GM03348 (cell line): ENCODE measurements around the gene GNAQ.
"Not testable (repeated sequence)": the region's sequence is repeated elsewhere in the genome, so short reads cannot be mapped to it uniquely, and the experiment has no call there.

Experiments used
- DNase-seq: peaks from one replicate; pipeline ENCODE4 v3.0.0; 2012; ENCODE audit warnings: low spot score

Gene GNAQ

DNA sequence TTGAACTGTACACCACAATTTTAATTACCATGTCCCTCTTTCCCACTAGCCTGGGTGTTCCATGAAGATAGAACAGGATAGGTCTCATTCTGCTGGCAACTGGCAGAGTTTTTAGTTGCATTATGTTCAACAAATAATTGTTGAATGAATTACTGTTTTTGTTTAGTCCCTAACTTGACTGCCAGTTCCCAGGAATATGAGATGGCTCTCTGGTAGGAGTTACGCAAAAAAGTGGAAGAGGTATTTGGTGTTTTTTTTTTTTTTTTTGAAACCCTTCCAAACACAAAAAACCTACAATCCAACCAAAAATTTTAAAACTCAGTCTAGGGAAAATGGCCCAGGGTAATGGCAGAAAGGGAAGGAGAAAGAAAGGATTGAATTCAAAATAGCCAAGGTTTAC lies 153.6 kb downstream of the GNAQ start:
- no peak for DNase-seq

- DNase-seq = no peak
Observed at GRCh38 chr9:77876590-77876989, 155.0 kb downstream of the GNAQ start.

- DNase-seq = peak; percentile 40
Observed at GRCh38 chr9:77876091-77876490, 155.5 kb downstream of the GNAQ start.

- no peak for DNase-seq
Observed at GRCh38 chr9:77872863-77873262, 158.7 kb downstream of the GNAQ start.

GRCh38 chr9:77872177-77872576 lies 159.4 kb downstream of the GNAQ start:
- no peak for DNase-seq

- no peak for DNase-seq
Observed at GRCh38 chr9:77871483-77871882, 160.1 kb downstream of the GNAQ start.

GRCh38 chr9:77866878-77867277 lies 164.7 kb downstream of the GNAQ start:
- no peak for DNase-seq

- no peak for DNase-seq
Observed at GRCh38 chr9:77865385-77866047, 166.1 kb downstream of the GNAQ start.

- peak; percentile 24 for DNase-seq
Observed at GRCh38 chr9:77864211-77864889, 167.3 kb downstream of the GNAQ start.

- DNase-seq = not testable (repeated sequence)
Observed at GRCh38 chr9:77863638-77864037, 168.0 kb downstream of the GNAQ start.

GRCh38 chr9:77860953-77861352 lies 170.7 kb downstream of the GNAQ start:
- DNase-seq = not testable (repeated sequence)

- DNase-seq = no peak
Observed at GRCh38 chr9:77857513-77858259, 173.9 kb downstream of the GNAQ start.

GRCh38 chr9:77856615-77857014 lies 175.0 kb downstream of the GNAQ start:
- DNase-seq = no peak

GRCh38 chr9:77854916-77855311 lies 176.7 kb downstream of the GNAQ start:
- no peak for DNase-seq

- DNase-seq = no peak
Observed at GRCh38 chr9:77854258-77854915, 177.2 kb downstream of the GNAQ start.

- no peak for DNase-seq
Observed at GRCh38 chr9:77853716-77854115, 177.9 kb downstream of the GNAQ start.

- DNase-seq = no peak
Observed at GRCh38 chr9:77851882-77852595, 179.6 kb downstream of the GNAQ start.

- peak; percentile 89 for DNase-seq
Observed at GRCh38 chr9:77848897-77849296, 182.7 kb downstream of the GNAQ start.

DNA sequence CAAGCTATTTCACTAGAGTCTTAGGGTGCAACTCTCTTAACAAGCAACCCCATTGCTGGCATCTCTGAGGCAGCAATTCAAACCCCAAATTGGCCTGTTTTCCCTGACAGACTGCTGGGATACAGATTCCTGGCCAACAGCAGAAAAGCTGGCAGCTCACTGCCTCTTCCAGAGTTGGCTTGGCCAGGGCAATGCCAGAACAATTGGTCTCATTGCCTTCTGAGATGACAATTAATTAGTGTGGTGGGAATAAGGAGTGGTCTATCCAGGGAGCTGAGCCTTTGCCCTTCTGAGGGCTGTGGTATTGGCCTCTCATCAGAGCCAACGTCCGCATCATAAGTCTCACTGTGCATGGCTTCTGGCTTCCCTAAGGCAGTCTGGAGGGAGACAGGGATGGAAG lies 183.2 kb downstream of the GNAQ start:
- DNase-seq = no peak

- no peak for DNase-seq
Observed at GRCh38 chr9:77847626-77848025, 184.0 kb downstream of the GNAQ start.

- DNase-seq = no peak
Observed at GRCh38 chr9:77847059-77847499, 184.5 kb downstream of the GNAQ start.

GRCh38 chr9:77844415-77844814 lies 187.2 kb downstream of the GNAQ start:
- no peak for DNase-seq
